NOMO-1 treated with DMSO at 0.1 percent for 48 hours (cell line): ENCODE measurements around the gene INPP5D.

Source experiments
- DNase-seq: peaks from one replicate; lab custom pipeline; 2025; ENCODE audit not compliant: unreplicated experiment; lab: John Stamatoyannopoulos, UW

Gene INPP5D

DNA sequence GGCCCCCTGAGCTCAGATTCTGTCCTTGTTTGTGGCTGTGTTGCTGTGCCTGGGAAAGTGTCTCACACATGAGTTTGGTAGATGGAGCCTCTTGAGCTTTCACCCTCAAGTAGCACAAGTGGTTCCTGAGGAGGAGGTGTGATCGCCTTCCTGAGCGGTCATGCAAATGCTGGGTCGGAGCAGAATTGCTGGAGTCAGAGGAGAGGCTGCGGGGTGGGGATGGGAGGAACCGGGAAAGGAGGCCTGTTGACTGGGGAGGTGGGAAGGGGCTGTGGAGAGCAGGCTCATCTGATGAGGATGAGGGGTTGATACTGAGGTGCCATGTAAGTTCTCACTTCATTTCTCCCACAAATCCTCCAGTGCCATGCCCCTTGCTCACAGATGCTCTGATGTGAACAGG lies 142.9 kb downstream of the INPP5D start:
- no peak for DNase-seq

- DNase-seq = no peak
Observed at GRCh38 chr2:233204286-233204936, 144.3 kb downstream of the INPP5D start.

DNA sequence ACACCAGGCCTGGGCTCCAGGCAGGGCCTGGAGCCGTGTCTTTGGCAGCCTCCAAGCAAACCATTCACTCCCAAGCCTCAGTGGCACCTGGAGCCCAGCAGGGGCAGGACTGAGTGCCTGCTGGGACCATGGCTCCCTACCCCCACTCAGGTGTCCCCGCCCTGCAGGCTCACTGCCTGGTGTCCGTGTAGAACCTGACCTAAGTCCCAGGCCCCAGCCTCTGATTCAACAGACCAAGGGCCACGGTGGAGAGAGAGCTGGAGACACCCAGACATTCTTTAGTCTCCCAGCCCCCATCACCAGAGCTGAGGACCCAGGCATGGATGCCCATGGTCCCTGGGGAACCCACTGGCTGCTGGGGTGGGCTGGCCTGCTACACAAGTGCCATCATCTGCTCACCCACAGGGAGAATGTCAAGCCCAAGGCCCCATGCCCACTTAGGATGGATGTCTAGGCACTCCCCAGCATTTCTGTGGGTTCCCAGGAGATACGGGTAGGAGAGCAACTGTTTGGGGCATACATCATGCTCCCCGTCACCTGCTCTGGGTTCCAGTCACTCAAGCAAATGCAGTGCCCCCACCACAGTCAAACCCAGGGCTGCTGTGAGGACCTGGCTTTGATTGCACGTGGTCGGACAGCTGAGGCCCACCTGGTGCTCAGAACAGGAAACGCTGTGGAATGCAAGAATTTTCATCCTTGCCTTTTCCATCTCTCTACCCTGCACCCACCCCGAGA lies 148.4 kb downstream of the INPP5D start:
- no peak for DNase-seq

- no peak for DNase-seq
Observed at GRCh38 chr2:233209117-233209532, 149.0 kb downstream of the INPP5D start.

DNA sequence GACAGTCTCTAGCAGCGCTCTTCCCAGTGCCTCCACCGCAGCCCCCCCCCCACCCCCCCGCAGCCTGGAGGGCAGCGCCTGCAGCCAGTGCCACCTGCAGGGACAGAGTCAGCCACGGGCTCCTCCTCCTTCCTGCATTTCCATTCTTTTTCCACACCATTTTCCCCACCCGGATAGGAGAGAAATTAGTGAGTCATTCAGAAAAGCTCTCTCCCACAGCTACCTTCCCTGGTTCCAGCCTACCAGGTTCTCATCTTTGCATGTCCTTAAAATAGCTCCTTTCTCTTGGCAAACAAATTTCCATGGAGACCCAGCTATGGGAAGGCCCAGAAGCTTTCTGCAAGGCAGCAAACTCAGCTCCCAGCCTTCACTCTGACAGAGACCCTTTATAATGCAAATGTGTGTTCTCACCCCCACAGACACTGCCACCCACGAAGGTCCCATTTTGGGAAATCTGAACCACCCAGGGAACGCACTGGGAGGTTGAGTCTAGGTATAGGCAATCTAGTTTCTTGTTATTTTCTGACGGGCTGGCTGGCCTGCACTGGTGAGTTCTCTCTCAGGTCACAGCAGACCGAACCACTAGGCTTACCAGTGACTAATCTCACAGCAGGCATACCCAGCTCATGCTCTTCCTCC lies 149.5 kb downstream of the INPP5D start:
- DNase-seq = no peak

DNA sequence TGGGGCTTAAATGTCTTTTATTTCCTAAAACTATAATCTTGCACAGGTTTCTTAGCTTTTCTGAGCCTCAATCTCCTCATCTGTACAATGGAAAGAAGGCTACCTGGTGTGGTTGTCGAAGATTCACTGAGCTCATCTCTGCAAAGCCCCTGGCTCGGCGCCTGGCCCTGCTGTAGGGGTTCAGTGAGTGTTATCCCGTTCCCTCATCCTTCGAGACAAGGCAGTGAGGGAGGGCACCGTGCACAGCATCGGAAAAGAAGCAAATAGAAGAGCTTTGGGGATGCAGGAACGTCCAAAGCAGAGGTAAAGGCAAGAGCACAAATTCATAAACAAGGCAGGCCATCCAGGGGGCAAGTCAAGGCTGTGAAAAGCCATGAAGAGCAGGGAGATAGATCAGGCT lies 150.1 kb downstream of the INPP5D start:
- no peak for DNase-seq

DNA sequence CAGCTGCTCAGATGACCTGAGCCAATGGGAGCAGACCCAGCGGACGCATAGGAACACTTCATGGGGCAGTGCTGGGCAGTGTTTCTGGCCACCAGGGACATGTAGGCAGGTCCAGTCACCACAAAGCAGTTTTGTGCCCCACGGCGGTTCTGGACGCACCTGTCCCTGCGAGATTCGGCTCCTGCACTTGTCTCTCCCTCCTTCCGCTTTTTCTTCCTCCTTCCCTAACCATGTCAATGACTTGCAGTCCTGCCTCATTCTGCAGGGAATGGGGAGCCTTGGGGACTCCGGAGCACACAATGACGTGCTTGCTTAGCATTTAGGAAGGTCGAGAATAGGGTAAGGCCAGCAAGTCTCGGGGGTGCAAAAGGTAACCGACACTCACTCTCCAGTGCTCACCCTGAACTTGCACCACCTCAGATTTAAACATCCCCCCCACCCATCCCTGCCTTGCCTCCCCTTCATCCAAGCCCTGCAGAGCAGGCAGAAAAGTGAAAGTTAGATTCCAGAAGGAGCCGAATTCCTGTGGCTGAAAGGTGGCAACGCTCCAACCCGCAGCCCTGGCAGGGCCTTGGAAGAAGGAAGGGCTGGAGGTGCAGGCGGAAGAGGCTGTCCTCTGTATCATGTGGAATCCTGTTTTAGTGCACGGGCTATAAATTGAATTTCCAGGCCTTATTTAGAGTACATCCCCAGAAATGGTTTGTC lies 150.9 kb downstream of the INPP5D start:
- no peak for DNase-seq

GRCh38 chr2:233211548-233211895 lies 151.4 kb downstream of the INPP5D start:
- DNase-seq = no peak

DNA sequence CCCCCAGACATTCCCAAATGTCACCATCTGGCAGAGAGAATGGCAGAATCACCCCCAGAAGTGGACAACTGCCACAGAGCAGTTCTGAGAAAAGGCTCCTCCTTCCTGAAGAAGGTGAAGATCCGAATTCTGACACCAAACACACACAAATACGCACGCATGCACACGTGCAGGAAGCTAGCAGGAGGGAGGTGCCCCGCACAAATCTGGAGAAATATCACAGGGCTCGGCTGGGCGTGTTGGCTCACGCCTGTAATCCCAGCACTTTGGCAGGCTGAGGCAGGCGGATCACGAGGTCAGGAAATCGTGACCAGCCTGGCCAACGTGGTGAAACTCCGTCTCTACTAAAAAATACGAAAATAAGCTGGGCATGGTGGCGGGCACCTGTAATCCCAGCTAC lies 152.9 kb downstream of the INPP5D start:
- DNase-seq = no peak

DNA sequence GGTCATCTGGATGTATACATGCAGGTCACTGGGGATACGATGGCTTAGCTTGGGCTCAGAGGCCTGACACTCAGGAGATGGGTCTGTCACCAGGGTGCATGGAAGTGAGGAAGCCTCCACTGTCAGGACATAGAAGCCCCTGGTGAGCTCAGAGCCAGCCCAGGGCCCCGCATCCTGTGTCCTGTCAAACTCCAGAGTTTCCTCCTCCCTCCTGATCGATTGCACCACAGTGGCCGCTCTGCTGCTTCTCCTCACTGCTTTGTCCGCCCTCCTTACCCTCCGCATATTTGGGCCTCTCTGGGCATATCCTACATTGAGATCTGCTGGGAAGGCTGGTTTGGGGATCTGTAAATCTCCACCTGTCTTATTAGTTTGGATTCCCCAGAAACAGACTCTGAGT lies 153.8 kb downstream of the INPP5D start:
- DNase-seq = no peak

GRCh38 chr2:233217892-233218377 lies 157.8 kb downstream of the INPP5D start:
- no peak for DNase-seq

GRCh38 chr2:233218836-233219235 lies 158.7 kb downstream of the INPP5D start:
- no peak for DNase-seq

- no peak for DNase-seq
Observed at GRCh38 chr2:233219848-233220247, 159.7 kb downstream of the INPP5D start.

DNA sequence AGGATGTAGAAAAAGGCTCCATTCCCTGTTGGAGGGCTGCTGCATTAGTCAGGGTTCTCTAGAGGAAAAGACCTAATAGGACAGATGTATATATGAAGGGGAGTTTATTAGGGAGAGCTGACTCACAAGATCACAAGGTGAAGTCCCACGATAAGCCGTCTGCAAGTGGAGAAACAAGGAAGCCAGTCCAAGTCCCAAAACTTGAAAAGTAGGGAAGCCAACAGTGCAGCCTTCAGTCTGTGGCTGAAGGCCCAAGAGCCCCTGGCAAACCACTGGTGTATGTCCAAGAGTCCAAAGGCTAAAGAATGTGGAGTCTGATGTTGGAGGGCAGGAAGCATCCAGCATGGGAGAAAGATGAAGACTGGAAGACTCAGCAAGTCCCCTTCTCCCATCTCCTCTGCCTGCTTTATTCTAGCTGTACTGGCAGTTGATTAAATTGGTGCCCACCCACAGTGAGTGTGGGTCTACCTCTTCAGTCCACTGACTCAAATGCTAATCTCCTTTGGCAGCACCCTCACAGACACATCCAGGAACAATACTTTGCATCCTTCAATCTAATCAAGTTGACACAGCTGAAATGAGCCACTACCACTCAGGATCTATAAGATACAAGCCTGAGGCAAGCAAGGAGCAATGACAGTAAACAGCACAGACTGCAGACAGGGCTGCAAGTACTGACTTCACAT lies 161.4 kb downstream of the INPP5D start:
- DNase-seq = no peak

- peak; percentile 88 for DNase-seq
Observed at GRCh38 chr2:233223059-233223894, 163.1 kb downstream of the INPP5D start.

DNA sequence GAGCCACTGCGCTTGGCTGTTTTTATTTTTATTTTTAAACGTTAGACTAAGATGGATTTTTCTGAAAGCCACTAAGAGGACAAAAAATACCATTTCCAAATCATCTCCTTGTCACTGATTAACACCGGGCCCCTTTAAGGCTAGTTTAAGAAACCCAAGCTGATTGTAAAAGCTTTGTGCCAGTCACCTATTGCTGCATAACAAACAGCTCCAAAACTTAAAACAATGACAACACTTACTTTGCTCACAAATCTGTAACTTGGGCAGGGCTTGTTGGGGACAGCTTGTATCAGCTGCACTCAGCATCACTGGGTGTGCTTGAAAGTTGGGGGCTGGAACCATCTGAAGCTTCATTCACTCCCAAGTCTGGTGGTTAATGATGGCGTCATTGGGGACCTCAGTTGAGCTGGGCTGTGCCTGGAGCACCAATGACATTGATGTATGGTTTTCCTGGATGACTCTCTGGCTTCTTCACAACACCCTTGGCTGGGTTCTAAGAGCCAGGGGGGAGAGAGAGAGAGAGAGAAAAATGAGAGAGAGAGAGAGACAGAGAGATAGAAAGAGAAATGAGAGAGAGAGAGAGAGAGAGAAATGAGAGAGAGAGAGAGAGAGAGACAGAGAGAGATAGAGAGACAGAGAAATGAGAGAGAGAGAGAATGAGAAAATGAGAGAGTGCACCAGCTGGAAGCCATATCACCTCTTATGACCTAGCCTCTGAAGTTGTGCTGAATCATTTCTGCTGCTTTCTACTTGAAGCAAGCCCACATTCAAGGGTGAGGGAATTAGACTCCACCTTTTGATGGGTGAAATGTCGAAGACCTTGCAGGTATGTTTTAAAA lies 165.3 kb downstream of the INPP5D start:
- no peak for DNase-seq

DNA sequence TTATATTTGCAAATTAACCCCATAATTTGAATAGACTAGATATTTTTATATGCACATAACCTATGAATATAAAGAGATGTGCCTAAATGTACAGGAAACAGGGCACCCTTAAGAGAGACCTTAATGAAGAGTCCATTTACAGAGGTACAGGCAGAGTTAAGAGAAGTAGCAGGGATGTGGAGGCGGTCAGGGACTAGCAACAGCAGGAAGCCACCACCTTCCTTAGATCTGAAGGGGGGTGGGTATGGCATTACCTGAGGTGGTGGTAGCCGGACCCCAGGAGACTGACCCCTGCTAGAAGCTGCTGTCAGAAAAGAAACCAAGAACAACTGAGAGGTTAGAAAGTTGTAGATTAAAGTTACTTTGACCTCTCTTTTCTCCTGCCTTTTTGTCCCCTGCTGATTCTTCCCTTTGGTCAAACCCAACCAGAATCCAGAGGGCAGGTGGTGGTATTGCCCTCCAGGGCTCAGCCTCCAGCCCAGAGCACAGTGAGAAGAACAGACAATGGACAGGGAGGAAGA lies 166.4 kb downstream of the INPP5D start:
- no peak for DNase-seq

DNA sequence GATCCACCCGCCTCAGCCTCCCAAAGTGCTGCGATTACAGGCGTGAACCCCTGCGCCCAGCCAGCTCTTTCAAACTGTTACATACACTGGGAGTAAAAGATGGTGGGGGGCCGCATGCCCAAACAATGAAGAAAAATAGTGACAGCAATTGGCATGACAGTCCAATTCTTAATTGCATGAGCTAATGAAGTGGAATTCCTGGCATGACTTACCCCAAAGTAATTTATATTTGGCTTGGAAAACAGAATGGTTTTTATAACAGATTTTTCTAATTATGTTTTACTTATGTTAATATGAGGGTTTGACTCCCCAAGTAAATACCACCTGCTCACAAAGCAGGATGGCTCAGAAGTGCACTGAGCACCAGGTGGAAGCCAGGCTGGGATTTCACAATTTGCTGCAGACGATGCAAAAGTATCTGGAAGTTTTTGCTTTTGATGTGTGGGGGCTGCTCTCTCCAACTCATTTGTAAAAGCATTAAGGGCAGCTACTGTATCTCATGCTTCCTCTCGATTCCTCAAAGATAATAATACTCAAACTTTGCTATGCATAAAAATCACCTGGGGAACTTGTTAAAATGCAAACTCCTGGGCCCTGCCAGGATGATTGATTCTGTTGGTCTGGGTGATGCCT lies 167.3 kb downstream of the INPP5D start:
- DNase-seq = no peak

- no peak for DNase-seq
Observed at GRCh38 chr2:233228376-233228775, 168.2 kb downstream of the INPP5D start.
